Lower leg skin (tissue), 4 donors: ENCODE data around the gene TP53INP2. TPM values are rescaled to one million over a fixed set of nuclear protein-coding genes. Genes with fewer than 3 reads are reported as not detected.
"Not testable (repeated sequence)": the region's sequence is repeated elsewhere in the genome, so short reads cannot be mapped to it uniquely, and the experiment has no call there.

Source experiments
- DNase-seq, 2 donors: peaks; one replicate each; pipeline ENCODE4 v3.0.0-alpha.2; 2019; ENCODE audit warnings: low spot score in 2 of 2
- H3K4me3 ChIP-seq: fragments of 200-600 bp; sonication (generic); 2 replicates; pipeline ENCODE4 v1.5.1; 2017; ENCODE audit warnings: mild to moderate bottlenecking, low read depth; ENCODE audit not compliant: poor library complexity, severe bottlenecking
- POLR2A ChIP-seq, 2 donors: fragments of 450-650 bp; IDR thresholded peaks; one replicate each; pipeline ENCODE4 v1.6.1; 2016 to 2017; ENCODE audit warnings: antibody characterized with exemption in 2 of 2, mild to moderate bottlenecking in 1 of 2, moderate library complexity in 1 of 2
- WGBS, 2 donors: methylation state at CpG; one replicate each; pipeline ENCODE4 v1.1.5; 2018; 5-methylcytosine and 5-hydroxymethylcytosine counted together
- intact Hi-C: fragments of 100-400 bp; cut with DNase I; formaldehyde crosslinking; loops from one replicate; pipeline ENCODE4 v1.15.0; 2023; ENCODE audit warnings: low total_unique reads
- total RNA-seq, 4 donors: library from RNA; depleted of rRNA; stranded (reverse); fragments of >200 nt; gene quantifications; one replicate each; pipeline ENCODE4 v1.1.0, GENCODE V29; 2016
- TF ChIP-seq, protein P1 (sequence below), 3 donors: fragments of 450-650 bp; IDR thresholded peaks; one replicate each; pipeline ENCODE4 v1.5.1; 2016; ENCODE audit warnings: antibody characterized with exemption in 3 of 3, mild to moderate bottlenecking in 3 of 3, moderate library complexity in 2 of 3

Gene TP53INP2
- total RNA-seq, 4 donors from 2014 or later = 3.8 to 12.0 (median 8.5) TPM

DNA sequence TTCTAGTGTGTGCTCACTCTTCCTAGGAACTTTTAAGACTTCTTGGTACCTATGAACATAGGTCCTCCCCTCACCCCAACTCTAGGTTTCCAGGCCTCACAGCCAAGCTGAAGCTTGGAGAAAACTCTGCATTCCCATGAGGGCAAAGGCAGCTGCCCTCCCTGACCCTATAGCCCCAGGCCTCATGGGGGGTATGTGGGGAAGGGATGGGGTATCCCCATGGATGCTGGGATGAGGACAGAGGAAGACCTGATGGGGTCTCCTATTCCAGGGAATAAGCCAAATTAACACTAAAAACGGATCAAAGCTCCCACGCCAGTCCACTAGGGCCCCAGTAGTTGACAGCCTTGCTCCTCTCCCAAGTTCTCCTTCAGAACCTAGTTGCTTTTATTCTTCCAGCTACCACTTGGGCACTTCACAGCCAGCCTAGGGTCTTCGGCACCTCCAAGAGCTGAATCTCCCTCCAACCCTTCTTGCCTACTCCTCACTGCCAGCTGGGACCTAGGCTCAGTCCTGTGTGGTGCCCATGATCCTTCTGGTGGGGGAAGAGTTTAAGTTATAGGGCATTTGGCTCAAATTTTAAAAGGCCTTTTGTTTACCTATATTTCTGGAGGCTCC, 7.8 kb downstream of the TP53INP2 start:
- WGBS, 2 donors = 93% methylated on average over 3 of the region's 3 CpGs
- TF ChIP-seq POLR2A (IDR thresholded peaks at IDR 0.05) = no peak
- TF ChIP-seq, protein P1, sequence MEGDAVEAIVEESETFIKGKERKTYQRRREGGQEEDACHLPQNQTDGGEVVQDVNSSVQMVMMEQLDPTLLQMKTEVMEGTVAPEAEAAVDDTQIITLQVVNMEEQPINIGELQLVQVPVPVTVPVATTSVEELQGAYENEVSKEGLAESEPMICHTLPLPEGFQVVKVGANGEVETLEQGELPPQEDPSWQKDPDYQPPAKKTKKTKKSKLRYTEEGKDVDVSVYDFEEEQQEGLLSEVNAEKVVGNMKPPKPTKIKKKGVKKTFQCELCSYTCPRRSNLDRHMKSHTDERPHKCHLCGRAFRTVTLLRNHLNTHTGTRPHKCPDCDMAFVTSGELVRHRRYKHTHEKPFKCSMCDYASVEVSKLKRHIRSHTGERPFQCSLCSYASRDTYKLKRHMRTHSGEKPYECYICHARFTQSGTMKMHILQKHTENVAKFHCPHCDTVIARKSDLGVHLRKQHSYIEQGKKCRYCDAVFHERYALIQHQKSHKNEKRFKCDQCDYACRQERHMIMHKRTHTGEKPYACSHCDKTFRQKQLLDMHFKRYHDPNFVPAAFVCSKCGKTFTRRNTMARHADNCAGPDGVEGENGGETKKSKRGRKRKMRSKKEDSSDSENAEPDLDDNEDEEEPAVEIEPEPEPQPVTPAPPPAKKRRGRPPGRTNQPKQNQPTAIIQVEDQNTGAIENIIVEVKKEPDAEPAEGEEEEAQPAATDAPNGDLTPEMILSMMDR (IDR thresholded peaks at IDR 0.05) = no peak
- DNase-seq = peak in 1 of 2 donors; percentile 50
- intact Hi-C loops = no loop called here
- no peak overlapping the region for H3K4me3 ChIP-seq

- TF ChIP-seq, protein P1 (IDR thresholded peaks at IDR 0.05) = no peak
- TF ChIP-seq POLR2A (IDR thresholded peaks at IDR 0.05) = no peak
- WGBS, 2 donors = 69 to 75% methylated on average over 5 of the region's 5 CpGs
- intact Hi-C loops = no loop called here
- DNase-seq = peak in 1 of 2 donors; percentile 81
- no peak overlapping the region for H3K4me3 ChIP-seq
These were observed 8.5 kb downstream of the TP53INP2 start for GRCh38 chr20:34712525-34713192.

DNA sequence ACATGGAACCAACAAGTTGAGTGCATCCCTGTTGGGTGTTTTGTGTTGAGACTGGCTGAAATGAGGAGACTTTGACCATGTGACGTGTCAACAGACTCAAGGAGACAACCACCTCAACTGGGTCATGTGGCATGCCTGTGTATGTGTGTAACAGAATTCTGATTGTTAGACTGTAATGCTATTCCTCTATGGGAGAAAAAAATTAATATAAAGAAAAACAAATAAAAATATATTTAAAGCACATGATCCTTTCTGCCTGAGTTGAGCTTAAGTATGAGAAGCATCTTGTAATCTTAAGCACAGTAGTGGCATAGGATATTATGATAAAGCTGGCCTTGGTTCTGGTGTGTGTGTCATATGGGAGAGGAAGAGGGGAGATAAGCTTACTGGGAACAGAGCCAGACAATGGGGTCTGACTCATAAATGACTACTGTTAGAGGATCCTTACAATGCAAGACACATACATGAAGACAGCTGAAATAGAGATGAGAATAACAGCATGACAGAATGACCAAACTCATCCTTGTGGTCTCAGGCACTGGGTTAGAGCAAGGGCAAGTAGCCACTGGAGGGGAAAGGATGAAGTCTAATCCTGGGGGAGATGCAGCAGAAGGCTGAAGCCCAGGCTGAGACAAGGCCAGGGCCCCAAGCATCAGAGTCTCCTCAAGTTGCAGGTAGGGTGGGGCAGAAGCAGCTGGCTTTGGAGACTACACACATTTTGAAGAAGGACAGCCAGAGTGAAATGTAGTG, 9.2 kb downstream of the TP53INP2 start:
- WGBS, 2 donors = 91% methylated on average over 1 of the region's 1 CpG

DNA sequence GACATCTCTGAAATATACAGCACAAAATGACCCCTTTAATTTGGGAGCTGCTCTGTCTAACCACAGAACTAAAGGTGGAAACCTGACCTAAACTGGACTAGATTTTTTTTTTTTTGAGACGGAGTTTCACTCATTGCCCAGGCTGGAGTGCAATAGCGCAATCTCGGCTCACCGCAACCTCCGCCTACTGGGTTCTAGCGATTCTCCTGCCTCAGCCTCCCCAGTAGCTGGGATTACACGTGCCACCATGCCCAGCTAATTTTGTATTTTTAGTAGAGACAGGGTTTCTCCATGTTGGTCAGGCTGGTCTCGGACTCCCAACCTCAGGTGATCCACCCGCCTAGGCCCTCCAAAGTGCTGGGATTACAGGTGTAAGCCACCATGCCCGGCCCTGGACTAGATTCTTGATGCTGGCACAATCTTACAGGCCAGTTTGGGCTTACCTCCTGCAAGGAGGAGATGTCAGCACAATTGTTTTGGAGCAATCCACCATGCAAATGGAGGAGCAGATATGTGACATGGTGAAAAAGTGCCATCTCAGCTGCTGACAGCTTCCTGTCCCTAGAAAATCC, 9.9 kb downstream of the TP53INP2 start:
- 93 to 95% methylated on average over 10 of the region's 10 CpGs for WGBS, 2 donors
- DNase-seq = peak in 1 of 2 donors; percentile 63
- intact Hi-C loops, H3K4me3 ChIP-seq: not testable (repeated sequence)

More for the DNA sequence above, 9.2 kb downstream of the TP53INP2 start:
- intact Hi-C loops = no loop called here
- TF ChIP-seq, protein P1 (IDR thresholded peaks at IDR 0.05) = no peak
- no peak for TF ChIP-seq POLR2A (IDR thresholded peaks at IDR 0.05)
- H3K4me3 ChIP-seq = no peak overlapping the region
- DNase-seq = peak in 1 of 2 donors; percentile 45

DNA sequence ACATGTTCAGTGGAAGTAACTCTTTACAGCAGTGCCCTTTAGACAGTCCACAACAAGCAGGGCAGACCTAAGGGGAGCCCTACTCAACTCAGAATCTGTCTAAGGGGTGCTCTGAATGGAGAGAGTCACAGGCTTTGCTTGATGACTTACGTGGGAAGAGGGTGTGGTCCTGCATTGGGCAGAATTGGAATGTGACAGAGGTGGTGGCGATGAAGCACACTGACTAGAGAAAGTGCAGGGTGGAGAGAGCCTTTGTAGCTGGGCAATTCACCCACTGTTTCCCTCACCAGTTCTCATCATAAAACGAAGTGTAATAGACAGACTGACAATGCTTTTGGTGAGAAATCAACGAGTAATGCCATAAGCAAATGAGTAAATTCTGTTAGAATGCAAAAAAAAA, 11.2 kb downstream of the TP53INP2 start:
- 84 to 86% methylated on average over 4 of the region's 4 CpGs for WGBS, 2 donors
- intact Hi-C loops = no loop called here
- no peak for TF ChIP-seq POLR2A (IDR thresholded peaks at IDR 0.05)
- TF ChIP-seq, protein P1 (IDR thresholded peaks at IDR 0.05) = no peak
- no peak for DNase-seq
- no peak overlapping the region for H3K4me3 ChIP-seq

DNA sequence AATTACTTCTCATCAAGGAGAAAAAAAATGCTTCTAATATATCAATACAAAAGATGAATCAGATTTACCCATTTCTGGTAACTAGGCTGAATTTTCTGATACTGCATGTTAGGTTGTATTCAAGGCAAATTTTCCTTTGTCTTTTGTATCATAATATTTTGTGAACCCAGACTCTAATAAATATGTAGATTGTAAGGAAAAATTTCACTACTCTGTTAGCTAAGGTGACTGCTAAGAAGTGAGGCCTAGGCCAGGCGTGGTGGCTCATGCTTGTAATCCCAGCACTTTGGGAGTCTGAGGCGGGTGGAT, 12.7 kb downstream of the TP53INP2 start:
- TF ChIP-seq, protein P1 (IDR thresholded peaks at IDR 0.05) = no peak
- no peak for TF ChIP-seq POLR2A (IDR thresholded peaks at IDR 0.05)
- WGBS, 2 donors = 98% methylated on average over 2 of the region's 2 CpGs
- no peak overlapping the region for H3K4me3 ChIP-seq
- intact Hi-C loops = no loop called here
- DNase-seq = no peak
